GM18505 (cell line): ENCODE data around the gene FOXB2.
"Not testable (repeated sequence)": the region's sequence is repeated elsewhere in the genome, so short reads cannot be mapped to it uniquely, and the experiment has no call there.

ENCODE experiments used
- ATAC-seq: cut with Tn5 transposase; IDR thresholded peaks from one replicate; pipeline ENCODE4 v1.9.1; 2021; ENCODE audit not compliant: unreplicated experiment
- POLR2A ChIP-seq: IDR thresholded peaks from 4 replicates; pipeline ENCODE4 v1.6.1; 2011; ENCODE audit warnings: borderline replicate concordance; ENCODE audit not compliant: insufficient read depth, insufficient read length; ENCODE audit errors: extremely low read depth

Gene FOXB2

DNA sequence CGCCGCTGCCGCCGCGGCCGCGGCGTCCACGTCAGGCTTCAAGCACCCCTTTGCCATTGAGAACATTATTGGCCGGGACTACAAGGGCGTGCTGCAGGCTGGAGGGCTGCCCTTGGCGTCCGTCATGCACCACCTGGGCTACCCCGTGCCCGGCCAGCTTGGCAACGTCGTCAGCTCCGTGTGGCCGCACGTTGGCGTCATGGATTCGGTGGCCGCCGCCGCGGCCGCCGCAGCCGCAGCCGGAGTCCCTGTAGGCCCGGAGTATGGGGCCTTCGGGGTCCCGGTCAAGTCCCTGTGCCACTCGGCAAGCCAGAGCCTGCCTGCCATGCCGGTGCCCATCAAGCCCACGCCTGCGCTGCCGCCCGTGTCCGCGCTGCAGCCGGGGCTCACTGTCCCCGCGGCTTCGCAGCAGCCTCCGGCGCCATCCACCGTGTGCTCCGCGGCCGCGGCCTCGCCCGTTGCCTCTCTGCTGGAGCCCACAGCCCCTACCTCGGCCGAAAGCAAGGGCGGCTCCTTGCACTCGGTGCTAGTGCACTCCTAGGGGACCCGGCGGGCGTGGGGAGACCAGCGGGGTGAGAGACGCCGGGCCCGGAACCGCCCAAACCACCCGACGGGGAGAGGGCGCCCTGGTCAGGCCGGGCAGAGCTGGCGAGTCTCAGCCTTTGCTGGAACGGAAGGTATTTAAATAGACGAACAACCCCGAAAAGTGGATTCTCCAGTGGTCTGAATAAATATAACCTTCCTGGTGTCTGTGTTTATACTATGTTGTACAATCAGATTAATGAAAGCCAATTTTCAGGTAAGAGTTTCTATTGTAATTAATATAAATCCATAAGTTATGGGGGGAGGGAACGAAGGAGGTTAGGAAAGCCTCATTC is 1.2 kb downstream of the FOXB2 start:
- ATAC-seq, result no peak
- TF ChIP-seq POLR2A, result no peak

DNA sequence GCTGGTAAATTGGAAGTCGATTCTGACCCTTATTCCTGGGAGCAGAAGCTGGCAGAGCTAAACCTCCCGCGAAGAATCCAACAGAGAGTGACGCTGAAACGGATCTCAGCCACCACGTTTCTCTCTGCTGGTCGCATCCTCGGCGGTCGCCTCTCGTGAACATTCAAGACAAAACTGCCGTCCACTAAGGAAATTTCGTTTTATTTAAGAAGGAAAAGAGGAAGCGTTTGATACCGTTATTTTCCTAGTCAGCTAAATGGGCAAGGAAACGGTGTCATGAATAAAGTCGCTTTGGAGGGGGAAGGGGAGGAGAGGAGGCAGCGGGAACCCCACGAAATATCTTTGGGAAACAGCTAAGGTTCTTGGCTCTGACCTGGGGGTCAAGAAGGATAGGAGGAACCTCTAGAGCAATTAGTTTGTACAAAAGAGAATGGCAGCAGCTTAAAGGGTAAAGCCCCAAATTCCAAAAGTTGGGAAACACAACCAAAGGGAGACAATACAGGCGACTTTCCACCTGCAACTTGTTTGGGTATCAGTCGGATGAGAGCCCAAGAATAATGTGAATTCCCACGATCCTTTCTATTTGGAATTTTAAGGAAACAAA is 1.9 kb downstream of the FOXB2 start:
- no peak for TF ChIP-seq POLR2A
- no peak for ATAC-seq

GRCh38 chr9:77021922-77022782 is 2.7 kb downstream of the FOXB2 start:
- no peak for TF ChIP-seq POLR2A
- no peak for ATAC-seq

DNA sequence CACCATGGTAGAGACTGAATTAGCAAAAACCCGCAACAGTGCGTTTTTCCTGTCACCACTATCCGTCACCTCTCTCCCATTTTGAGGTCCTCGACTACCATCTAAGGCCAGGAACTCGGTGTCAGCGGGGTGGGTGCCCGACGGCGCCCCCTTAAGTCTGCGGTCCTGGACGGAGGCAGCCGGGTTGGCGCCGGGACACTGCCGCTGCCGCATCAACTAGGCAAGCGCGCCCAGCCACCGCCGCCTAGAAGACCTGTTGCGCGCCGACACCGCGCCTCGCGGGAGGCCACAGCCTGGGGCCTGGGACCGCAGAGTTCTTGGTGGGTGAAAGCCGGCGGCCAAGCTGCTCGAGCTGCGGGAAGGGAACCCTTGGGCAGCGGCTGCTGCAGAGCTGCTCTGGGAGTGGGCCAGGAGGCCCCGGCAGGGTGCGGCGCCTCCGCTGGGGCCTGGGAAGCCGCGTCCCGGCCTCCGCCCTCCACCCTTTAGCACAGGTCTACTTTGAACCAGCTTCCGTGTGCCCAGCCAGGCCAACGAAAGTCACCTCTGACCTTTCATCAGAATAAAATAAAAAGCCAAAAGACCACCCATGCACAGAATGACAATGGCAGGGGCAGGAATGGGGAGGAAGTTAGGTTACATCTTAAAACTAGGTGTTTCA is 3.5 kb downstream of the FOXB2 start:
- no peak for TF ChIP-seq POLR2A
- ATAC-seq, result no peak

- TF ChIP-seq POLR2A, result no peak
- no peak for ATAC-seq
These were observed 4.3 kb downstream of the FOXB2 start for GRCh38 chr9:77023726-77024125.

DNA sequence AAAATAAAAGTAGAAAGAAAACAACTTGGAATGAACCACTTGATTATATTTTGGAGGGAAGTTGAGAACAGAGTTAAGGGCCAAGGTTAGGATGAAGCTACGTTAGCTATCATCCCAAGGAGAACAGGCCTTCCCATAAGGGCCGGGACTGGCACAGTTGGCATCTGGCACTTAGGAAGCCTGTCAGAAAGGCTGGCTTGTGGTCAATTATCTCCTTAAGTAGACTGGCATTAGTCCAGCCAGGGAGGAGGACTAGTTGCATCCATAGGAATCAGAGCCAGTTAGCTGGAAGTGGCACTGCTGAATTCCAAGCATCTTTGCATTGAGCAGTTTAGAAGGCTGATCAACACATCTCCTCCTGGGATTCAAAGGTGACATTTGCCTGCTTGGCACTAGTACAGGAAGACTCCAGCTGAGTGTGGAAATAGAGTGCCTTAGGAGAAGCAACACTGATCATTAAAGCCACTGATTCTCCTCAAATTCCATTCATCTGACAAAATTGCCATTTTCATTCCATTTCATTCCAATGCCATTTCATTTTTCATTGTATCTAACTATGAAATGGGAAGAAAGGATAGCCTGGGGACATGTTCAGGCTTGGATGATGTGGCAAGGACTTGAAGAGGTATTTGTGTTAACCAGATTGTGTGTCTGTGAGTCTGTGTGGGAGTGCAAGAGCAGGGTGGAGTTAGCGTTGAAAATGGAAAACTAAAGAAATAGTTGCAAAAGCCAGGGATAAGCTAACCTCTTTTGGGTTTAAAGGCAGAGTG is 5.5 kb downstream of the FOXB2 start:
- no peak for TF ChIP-seq POLR2A
- ATAC-seq, result no peak

DNA sequence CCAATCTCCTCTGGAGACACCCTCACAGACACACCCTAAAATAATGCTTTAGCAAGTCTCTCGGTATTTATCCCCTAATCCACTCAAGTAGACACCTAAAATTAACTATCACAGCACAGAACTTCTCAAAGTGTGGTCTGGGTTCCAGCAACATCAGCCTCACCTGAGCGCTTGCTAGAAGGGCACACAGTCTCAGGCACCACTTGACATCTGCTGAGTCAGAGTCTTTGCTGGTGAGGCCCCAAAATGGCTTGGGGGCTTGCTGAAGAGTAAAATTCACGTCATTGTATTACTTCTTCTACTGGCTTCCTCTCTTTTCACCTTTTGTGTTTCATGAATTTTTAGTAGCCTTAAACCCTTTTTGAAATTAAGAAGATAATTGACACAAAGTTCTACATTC is 9.0 kb downstream of the FOXB2 start:
- no peak for TF ChIP-seq POLR2A
- no peak for ATAC-seq

DNA sequence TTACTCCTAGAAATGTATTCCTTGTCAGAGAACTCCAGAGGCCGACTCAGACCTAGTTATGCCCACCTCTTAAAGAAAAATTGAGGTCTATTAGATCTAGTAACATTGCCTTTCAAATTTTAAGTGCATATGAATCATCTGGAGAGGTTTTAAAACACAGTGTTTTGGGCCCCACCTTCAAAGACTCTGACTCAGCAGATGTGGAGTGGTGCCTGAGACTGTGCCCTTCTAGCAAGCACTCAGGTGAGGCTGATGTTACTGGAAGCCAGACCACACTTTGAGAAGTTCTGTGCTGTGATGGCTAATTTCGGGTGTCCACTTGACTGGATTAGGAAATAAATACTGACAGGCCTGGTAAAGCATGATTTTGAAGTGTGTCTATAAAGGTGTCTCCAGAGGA is 10.6 kb downstream of the FOXB2 start:
- no peak for TF ChIP-seq POLR2A
- ATAC-seq, result no peak

- no peak for TF ChIP-seq POLR2A
- ATAC-seq, result no peak
These were observed 19.0 kb downstream of the FOXB2 start for GRCh38 chr9:77038281-77039036.

DNA sequence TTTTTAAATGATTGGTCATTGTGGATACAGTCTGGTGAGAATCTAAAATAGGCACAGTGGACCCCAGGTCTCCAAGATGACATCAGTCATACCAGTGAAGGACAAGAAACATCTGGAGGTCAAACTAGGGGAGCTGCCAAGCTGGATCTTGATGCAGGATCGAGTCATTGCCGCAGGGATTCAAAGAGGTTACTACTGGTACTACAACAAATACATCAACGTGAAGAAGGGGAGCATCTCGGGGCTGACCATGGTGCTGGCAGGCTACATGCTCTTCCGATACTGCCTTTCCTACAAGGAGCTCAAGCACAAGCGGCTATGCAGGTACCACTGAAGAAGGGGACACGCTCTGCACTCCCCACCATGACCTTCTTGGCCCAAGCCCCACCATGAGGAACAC is 20.9 kb downstream of the FOXB2 start:
- ATAC-seq, result no peak
- no peak for TF ChIP-seq POLR2A

- not testable (repeated sequence) for ATAC-seq
These were observed 24.3 kb downstream of the FOXB2 start for GRCh38 chr9:77043743-77044142.

- not testable (repeated sequence) for ATAC-seq
These were observed 41.2 kb downstream of the FOXB2 start for GRCh38 chr9:77060681-77061080.
